Measurements from ENCODE around the gene ZBTB7C.

The ZBTB7C gene

GRCh38 chr18:48176909-48177308 is 232.3 kb downstream of the ZBTB7C start:
- no peak overlapping the region for H3K27ac ChIP-seq
- TF ChIP-seq CTCF (conservative IDR thresholded peaks at IDR 0.05) (no peak), ZFX (IDR thresholded peaks at IDR 0.05) (no peak)

DNA sequence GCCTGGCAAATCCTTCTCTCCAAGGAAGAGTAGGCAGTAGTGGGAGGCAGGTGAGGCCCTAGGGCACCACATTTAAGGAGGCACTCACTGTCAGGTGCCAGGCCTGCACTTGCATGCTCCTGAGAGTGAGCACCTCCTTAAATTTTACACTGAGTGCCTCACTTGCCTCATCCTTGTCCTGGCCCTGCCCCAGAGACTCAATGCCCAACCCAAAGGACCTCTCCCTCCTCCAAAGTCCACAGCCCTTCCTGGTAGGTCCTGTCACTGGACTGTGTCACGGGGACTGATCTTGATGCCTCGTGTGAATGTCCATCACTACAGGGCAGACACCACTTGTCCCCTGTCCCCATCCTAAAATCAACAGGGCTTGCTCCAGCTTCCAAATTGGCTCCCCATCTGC is 235.6 kb downstream of the ZBTB7C start:
- H3K27ac ChIP-seq: no peak overlapping the region
- TF ChIP-seq ZFX (IDR thresholded peaks at IDR 0.05): no peak
- TF ChIP-seq CTCF (conservative IDR thresholded peaks at IDR 0.05): no peak

GRCh38 chr18:48172226-48173006 is 236.8 kb downstream of the ZBTB7C start:
- H3K27ac ChIP-seq: no peak overlapping the region
- TF ChIP-seq CTCF (conservative IDR thresholded peaks at IDR 0.05) (no peak), ZFX (IDR thresholded peaks at IDR 0.05) (no peak)

DNA sequence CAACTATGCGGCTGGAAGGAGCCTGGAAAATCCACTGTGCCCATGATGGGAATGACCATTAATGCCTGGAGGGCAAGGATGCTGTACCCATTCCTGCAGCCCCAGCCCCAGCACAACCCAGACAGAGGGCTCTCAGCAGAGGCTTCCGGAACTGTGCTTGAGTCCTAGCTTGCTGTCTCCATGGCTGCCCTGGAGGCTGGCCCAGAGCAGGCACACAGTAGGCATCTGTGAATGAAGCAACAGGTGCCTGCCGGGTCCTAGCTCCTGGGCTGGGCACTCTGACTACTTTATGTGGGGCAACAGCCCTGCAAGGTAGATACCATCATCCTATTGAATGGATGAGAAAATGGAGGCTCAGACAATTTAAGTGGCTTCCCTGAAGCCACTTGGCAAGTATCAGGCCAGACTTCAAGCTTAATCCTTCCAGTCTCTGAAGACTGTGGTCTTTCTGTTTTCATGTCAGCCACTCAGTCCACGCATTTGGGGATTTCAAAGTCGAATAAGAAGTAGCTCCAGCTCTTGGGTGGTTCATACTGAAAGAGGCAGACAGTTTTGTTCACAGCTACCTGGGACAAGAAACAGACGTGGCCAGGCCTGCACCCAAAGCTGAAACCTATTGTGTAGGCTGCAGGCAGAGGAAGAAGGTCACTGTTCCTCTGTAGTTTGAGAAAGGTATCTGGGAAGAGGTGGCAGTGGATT is 237.5 kb downstream of the ZBTB7C start:
- no peak for TF ChIP-seq ZFX (IDR thresholded peaks at IDR 0.05)
- TF ChIP-seq CTCF (conservative IDR thresholded peaks at IDR 0.05): no peak
- H3K27ac ChIP-seq: no peak overlapping the region

- no peak overlapping the region for H3K27ac ChIP-seq
- TF ChIP-seq CTCF (conservative IDR thresholded peaks at IDR 0.05): no peak
- no peak for TF ChIP-seq ZFX (IDR thresholded peaks at IDR 0.05)
Measured at GRCh38 chr18:48170651-48171050, 238.5 kb downstream of the ZBTB7C start.

- TF ChIP-seq CTCF (conservative IDR thresholded peaks at IDR 0.05) (no peak), ZFX (IDR thresholded peaks at IDR 0.05) (no peak)
- no peak overlapping the region for H3K27ac ChIP-seq
Measured at GRCh38 chr18:48168861-48169260, 240.3 kb downstream of the ZBTB7C start.

DNA sequence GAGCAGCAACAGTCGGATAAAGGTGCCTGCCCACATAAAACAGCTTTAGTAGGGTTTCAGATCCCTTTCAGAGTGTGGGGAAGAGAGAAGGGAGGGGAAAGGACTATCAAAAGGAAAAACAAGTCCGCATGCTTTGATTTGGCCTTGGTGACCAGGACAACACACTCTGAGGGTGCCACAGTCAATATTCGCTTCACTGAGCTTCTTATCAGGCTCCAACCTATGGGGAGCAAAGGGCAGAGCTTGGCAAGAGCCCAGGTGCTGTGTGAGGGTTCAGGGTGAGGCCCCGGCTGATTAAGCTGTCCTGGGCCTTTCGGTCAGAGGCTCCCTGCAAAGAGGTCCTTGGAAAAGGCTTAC is 241.3 kb downstream of the ZBTB7C start:
- TF ChIP-seq ZFX (IDR thresholded peaks at IDR 0.05) (no peak), CTCF (conservative IDR thresholded peaks at IDR 0.05) (no peak)
- H3K27ac ChIP-seq: no peak overlapping the region
